Right lung (tissue), 5 donors: ENCODE results near the gene PLPP6. TPM values are rescaled to one million over a fixed set of nuclear protein-coding genes. Genes with fewer than 3 reads are reported as not detected.
"Not testable (repeated sequence)": the region's sequence is repeated elsewhere in the genome, so short reads cannot be mapped to it uniquely, and the experiment has no call there.

Source experiments
- DNase-seq, 2 donors: peaks; one replicate each; pipeline ENCODE4 v3.0.0-alpha.2; 2013
- polyA plus RNA-seq, 5 donors: library from polyadenylated mRNA; unstranded; fragments of 120-200 nt; gene quantifications; one replicate each; pipeline versions ENCODE4 v1.2.1 to v1.2.3, GENCODE V29; 2013; ENCODE audit warnings: inconsistent platforms in 1 of 5, low replicate concordance in 1 of 5; ENCODE audit not compliant: insufficient read length in 5 of 5, insufficient read depth in 1 of 5

Gene PLPP6
- polyA plus RNA-seq, 5 donors: 8.8 to 10.9 (median 10.0) TPM

- not testable (repeated sequence) for DNase-seq
These were observed 1.4 kb upstream of the PLPP6 start for GRCh38 chr9:4660665-4661064.

GRCh38 chr9:4661165-4661564, 929 bp upstream of the PLPP6 start:
- no peak for DNase-seq

- peak in 1 of 2 donors; percentile 8 for DNase-seq
These were observed 483 bp upstream of the PLPP6 start for GRCh38 chr9:4661611-4662010.

- DNase-seq: peak in 1 of 2 donors; percentile 6
These were observed 1.1 kb downstream of the PLPP6 start for GRCh38 chr9:4662989-4663792.

- DNase-seq: no peak
These were observed 1.9 kb downstream of the PLPP6 start for GRCh38 chr9:4663956-4664355.

- peak in 1 of 2 donors; percentile 40 for DNase-seq
These were observed 3.3 kb downstream of the PLPP6 start for GRCh38 chr9:4665357-4665756.

GRCh38 chr9:4666042-4666699, 4.1 kb downstream of the PLPP6 start, which contains the start of gene SPATA6L:
Gene SPATA6L (minus strand): TSS chr9:4666480. CDS start chr9:4666250, 230 bp downstream.
- peak; percentile 78 to 79 for DNase-seq

GRCh38 chr9:4667681-4668080, 5.6 kb downstream of the PLPP6 start:
- DNase-seq: no peak

GRCh38 chr9:4668604-4669003, 6.5 kb downstream of the PLPP6 start:
- DNase-seq: no peak

GRCh38 chr9:4669890-4670289, 7.8 kb downstream of the PLPP6 start:
- DNase-seq: no peak

GRCh38 chr9:4670591-4670990, 8.5 kb downstream of the PLPP6 start:
- no peak for DNase-seq

- DNase-seq: no peak
These were observed 9.6 kb downstream of the PLPP6 start for GRCh38 chr9:4671737-4672136.

- DNase-seq: no peak
These were observed 12.7 kb downstream of the PLPP6 start for GRCh38 chr9:4674783-4675182.

- no peak for DNase-seq
These were observed 15.3 kb downstream of the PLPP6 start for GRCh38 chr9:4677392-4677791.

- DNase-seq: peak in 1 of 2 donors; percentile 72
These were observed 16.7 kb downstream of the PLPP6 start for GRCh38 chr9:4678679-4679267.

GRCh38 chr9:4679268-4680172, 17.4 kb downstream of the PLPP6 start, which contains the start of gene CDC37L1:
Gene CDC37L1 (plus strand): TSS chr9:4679569. CDS start chr9:4679768, 199 bp downstream.
- peak; percentile 97 to 98 for DNase-seq

GRCh38 chr9:4680173-4680525, 18.1 kb downstream of the PLPP6 start:
- peak in 1 of 2 donors; percentile 27 for DNase-seq

GRCh38 chr9:4680750-4681149, 18.7 kb downstream of the PLPP6 start:
- peak in 1 of 2 donors; percentile 20 for DNase-seq

- no peak for DNase-seq
These were observed 22.7 kb downstream of the PLPP6 start for GRCh38 chr9:4684820-4685219.

- no peak for DNase-seq
These were observed 24.0 kb downstream of the PLPP6 start for GRCh38 chr9:4686112-4686511.

- DNase-seq: no peak
These were observed 24.5 kb downstream of the PLPP6 start for GRCh38 chr9:4686584-4686983.

GRCh38 chr9:4689021-4689420, 26.9 kb downstream of the PLPP6 start:
- DNase-seq: no peak
